CD4-positive, alpha-beta T cell (primary cell): ENCODE measurements around the gene SCAF1. TPM values are rescaled to one million over a fixed set of nuclear protein-coding genes. Genes with fewer than 3 reads are reported as not detected.

Experiments used
- ATAC-seq: fragments of 200-7000 bp; cut with Tn5 transposase; one replicate; pipeline ENCODE4 v1.10.0; 2022; ENCODE audit warnings: mild to moderate bottlenecking; ENCODE audit not compliant: poor library complexity
- CTCF ChIA-PET: fragments of 350-600 bp; sonication (Branson Sonifier 250); formaldehyde crosslinking; loops from one replicate; lab custom pipeline; 2021; ENCODE audit warnings: antibody characterized with exemption, inconsistent platforms; lab: Charles Lee
- POLR2A ChIA-PET: fragments of 350-600 bp; sonication (Branson Sonifier 250); formaldehyde crosslinking; loops from one replicate; lab custom pipeline; 2021; ENCODE audit warnings: antibody characterized with exemption, inconsistent platforms; lab: Charles Lee
- DNase-seq, 14 experiments: peaks; one replicate each; pipeline ENCODE4 v3.0.0-alpha.2; 2013 to 2020; ENCODE audit warnings: mixed read lengths in 2 of 14
- H3K27ac ChIP-seq, 2 donors: one replicate each; pipeline versions ENCODE4 v1.5.1 to v1.7.0; 2013; ENCODE audit warnings: low read length in 2 of 2, low read depth in 1 of 2, mild to moderate bottlenecking in 1 of 2
- H3K27me3 ChIP-seq, 2 experiments: 1 replicate in 1 of 2; 2 replicates in 1 of 2; pipeline versions ENCODE4 v1.6.1 to v1.7.0; 2013; ENCODE audit warnings: low read length in 2 of 2, control low read depth in 1 of 2, mild to moderate bottlenecking in 1 of 2, moderate library complexity in 1 of 2; ENCODE audit not compliant: insufficient read depth in 2 of 2, control insufficient read depth in 1 of 2
- H3K36me3 ChIP-seq: one replicate; pipeline ENCODE4 v1.6.1; 2013; ENCODE audit warnings: low read length, control low read depth; ENCODE audit not compliant: insufficient read depth
- H3K4me1 ChIP-seq: one replicate; pipeline ENCODE4 v1.6.1; 2013; ENCODE audit warnings: low read length, control low read depth; ENCODE audit not compliant: insufficient read depth
- H3K4me3 ChIP-seq: one replicate; pipeline ENCODE4 v1.5.1; 2013; ENCODE audit warnings: mild to moderate bottlenecking, low read length, moderate library complexity
- H3K9me3 ChIP-seq, 2 experiments: 1 replicate in 1 of 2; 2 replicates in 1 of 2; pipeline versions ENCODE4 v1.6.1 to v1.7.0; 2013; ENCODE audit warnings: low read length in 2 of 2, mild to moderate bottlenecking in 2 of 2, control low read depth in 1 of 2, moderate library complexity in 1 of 2; ENCODE audit not compliant: control insufficient read depth in 1 of 2, insufficient read depth in 1 of 2
- H3K27ac Mint-ChIP-seq: one replicate; pipeline ENCODE4 v1.8.0; 2020; ENCODE audit warnings: mixed read lengths
- H3K27me3 Mint-ChIP-seq: one replicate; pipeline ENCODE4 v1.8.0; 2021; ENCODE audit warnings: mixed read lengths
- H3K36me3 Mint-ChIP-seq: one replicate; pipeline ENCODE4 v1.8.0; 2021; ENCODE audit warnings: low read depth, mixed read lengths
- H3K4me1 Mint-ChIP-seq: one replicate; pipeline ENCODE4 v1.8.0; 2021; ENCODE audit warnings: low read depth, mixed read lengths
- H3K4me3 Mint-ChIP-seq: one replicate; pipeline ENCODE4 v1.8.0; 2020; ENCODE audit warnings: mild to moderate bottlenecking, mixed read lengths
- H3K9me3 Mint-ChIP-seq: one replicate; pipeline ENCODE4 v1.8.0; 2020; ENCODE audit warnings: mixed read lengths
- CTCF ChIP-seq: fragments of 200-600 bp; IDR thresholded peaks from one replicate; pipeline ENCODE4 v1.8.0; 2022; ENCODE audit warnings: antibody characterized with exemption, mild to moderate bottlenecking
- intact Hi-C, 2 experiments: fragments of 100-400 bp; cut with DNase I in 1 of 2; cut with micrococcal nuclease in 1 of 2; formaldehyde crosslinking; loops; one replicate each; pipeline versions ENCODE4 v1.15.1 to v1.9.0; 2023 to 2025; cut with DNase I, micrococcal nuclease
- total RNA-seq, 174 experiments: library from RNA in 2 of 174; stranded (reverse) in 2 of 174; gene quantifications; one replicate each; pipeline ENCODE4 v1.2.3 and lab custom pipeline; 2021 to 2026

The SCAF1 gene
- total RNA-seq, 2 experiments from 2014 or later = 30.6 to 34.8 TPM

- Mint-ChIP-seq H3K27ac (peak within 1 kb of the TSS; percentile 97), H3K36me3 (peaks cover 41% of the 10 kb centered on the region), H3K4me1 (peaks cover 40% of the 10 kb centered on the region), H3K9me3 (no peaks in the 10 kb centered on the region), H3K4me3 (peak within 1 kb of the TSS; percentile 97), H3K27me3 (no peaks in the 10 kb centered on the region)
- intact Hi-C loops = loop anchor here (2.0 to 10.0 kb wide), 4 partner anchors 107 to 285 kb away; partner anchors contain the start of genes FLT3LG (in 1 of the 2) and RPS11 (in 1 of the 2)
- peaks cover 51% of the 10 kb centered on the region for H3K4me1 ChIP-seq
- no peaks in the 10 kb centered on the region for H3K27me3 ChIP-seq
- ChIA-PET POLR2A (interaction anchor here (0.7 to 6.6 kb wide), 32 partner anchors 9 to 226 kb away, joined by 3 to 92 read pairs (median 6); partner anchors contain the start of genes AKT1S1, ALDH16A1, AP2A1 and BCL2L12), CTCF (interaction anchor here (0.6 to 3.4 kb wide), 9 partner anchors 12 to 205 kb away, joined by 3 to 22 read pairs (median 3); partner anchors contain the start of genes ADM5, FLT3LG, NOSIP and PRRG2)
- H3K9me3 ChIP-seq = no peaks in the 10 kb centered on the region
- DNase-seq (peak in 10 of 14 experiments; percentile 24 to 80 (median 48)), ATAC-seq (peak; percentile 39)
- H3K27ac ChIP-seq = peak within 1 kb of the TSS; percentile 98
- H3K36me3 ChIP-seq = peaks cover 24% of the 10 kb centered on the region
- peak within 1 kb of the TSS; percentile 99 for H3K4me3 ChIP-seq
- no peak for TF ChIP-seq CTCF
These were observed 35.4 kb downstream of the SCAF1 start, which contains the start of gene PRMT1 for GRCh38 chr19:49677231-49677900. TSS of gene PRMT1 (plus strand) at chr19:49677271. CDS start at chr19:49677281, 10 bp downstream.

- peaks cover 50% of the 10 kb centered on the region for H3K4me1 ChIP-seq
These were observed 36.1 kb downstream of the SCAF1 start for GRCh38 chr19:49677901-49678674.

More at GRCh38 chr19:49677901-49678674, 36.1 kb downstream of the SCAF1 start:
- H3K27ac ChIP-seq = peak overlapping the region; percentile 98
- ATAC-seq = peak; percentile 14
- ChIA-PET POLR2A (interaction anchor here (0.7 to 6.6 kb wide), 15 partner anchors 14 to 226 kb away, joined by 3 to 92 read pairs (median 7); partner anchors contain the start of genes ALDH16A1, BCL2L12, FUZ and IRF3), CTCF (interaction anchor here (0.6 to 3.4 kb wide), 14 partner anchors 11 to 226 kb away, joined by 3 to 22 read pairs (median 3); partner anchors contain the start of genes ADM5, BCL2L12, FLT3LG and IRF3)
- Mint-ChIP-seq H3K27me3 (no peaks in the 10 kb centered on the region), H3K27ac (peak overlapping the region; percentile 97), H3K4me3 (peak overlapping the region; percentile 91), H3K4me1 (peaks cover 38% of the 10 kb centered on the region), H3K36me3 (peaks cover 45% of the 10 kb centered on the region), H3K9me3 (no peaks in the 10 kb centered on the region)
- TF ChIP-seq CTCF = peak; percentile 73
- intact Hi-C loops = loop anchor here (1.0 to 10.0 kb wide), 5 partner anchors 13 to 286 kb away; partner anchors contain the start of genes BCL2L12 (in 1 of the 2), FLT3LG (in 1 of the 2), IRF3 (in 1 of the 2) and RPS11 (in 1 of the 2)
- peak; percentile 67 to 93 (median 80) for DNase-seq
- H3K27me3 ChIP-seq = no peaks in the 10 kb centered on the region
- H3K9me3 ChIP-seq = no peaks in the 10 kb centered on the region
- H3K36me3 ChIP-seq = peaks cover 29% of the 10 kb centered on the region
- peak overlapping the region; percentile 99 for H3K4me3 ChIP-seq
